ENCODE measurements around the gene GPR61. TPM values are rescaled to one million over a fixed set of nuclear protein-coding genes. Genes with fewer than 3 reads are reported as not detected.
A peak's percentile ranks its signal among the peaks of the same experiment; 100 is the strongest.

Gene GPR61
- total and polyA plus RNA-seq, 9 of the 15 experiments (the other 6 are each of a cell fraction or from before 2014, with no cell fraction given) = 0.04 to 1.1 (median 0.25) TPM; not detected in 4

DNA sequence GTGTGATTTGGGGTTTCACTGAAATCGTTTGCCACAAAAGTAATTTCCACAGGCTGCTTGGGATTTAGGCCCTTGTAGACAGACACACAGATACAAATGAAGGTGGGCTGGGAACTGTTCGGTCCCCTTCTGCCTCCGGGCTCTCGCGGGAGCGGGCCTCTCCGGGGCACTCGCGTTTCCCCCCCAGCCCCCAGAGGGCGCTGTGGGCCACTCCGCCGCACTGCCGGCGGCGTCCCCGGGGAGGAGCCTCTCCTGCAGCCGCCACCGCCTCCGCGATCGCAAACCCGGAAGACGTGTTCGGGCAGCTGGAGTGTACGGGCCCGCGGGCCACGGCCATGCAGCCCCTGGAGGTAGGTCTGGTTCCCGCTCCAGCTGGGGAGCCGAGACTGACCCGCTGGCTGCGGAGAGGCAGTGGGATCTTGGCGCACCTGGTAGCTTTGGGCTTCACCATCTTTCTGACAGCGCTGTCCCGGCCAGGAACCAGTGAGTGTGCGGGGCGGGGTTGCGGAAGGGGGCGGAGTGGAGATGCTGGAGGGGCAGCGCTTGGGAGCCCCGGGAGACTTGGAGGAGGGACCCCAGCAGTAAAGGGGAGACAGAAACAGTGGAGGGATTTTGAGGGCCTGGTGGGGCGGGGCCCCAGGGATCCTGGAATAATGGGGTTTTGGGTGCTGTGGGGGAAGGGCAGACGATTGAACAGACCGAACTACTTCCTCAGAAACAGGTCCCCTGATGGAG is 45.7 kb upstream of the GPR61 start, which contains the start of gene CYB561D1 (continued):
- peak; percentile 27 for TF ChIP-seq SMAD1 (IDR thresholded peaks at IDR 0.05; ENCODE audit: low read depth, low read length, partially characterized antibody)
- no peak for TF ChIP-seq SRSF3 (IDR thresholded peaks at IDR 0.05; ENCODE audit: insufficient read depth, low read length)
- TF ChIP-seq RBM39 (optimal IDR thresholded peaks at IDR 0.05; ENCODE audit: low read depth, low read length) = no peak
- TF ChIP-seq, protein P1, sequence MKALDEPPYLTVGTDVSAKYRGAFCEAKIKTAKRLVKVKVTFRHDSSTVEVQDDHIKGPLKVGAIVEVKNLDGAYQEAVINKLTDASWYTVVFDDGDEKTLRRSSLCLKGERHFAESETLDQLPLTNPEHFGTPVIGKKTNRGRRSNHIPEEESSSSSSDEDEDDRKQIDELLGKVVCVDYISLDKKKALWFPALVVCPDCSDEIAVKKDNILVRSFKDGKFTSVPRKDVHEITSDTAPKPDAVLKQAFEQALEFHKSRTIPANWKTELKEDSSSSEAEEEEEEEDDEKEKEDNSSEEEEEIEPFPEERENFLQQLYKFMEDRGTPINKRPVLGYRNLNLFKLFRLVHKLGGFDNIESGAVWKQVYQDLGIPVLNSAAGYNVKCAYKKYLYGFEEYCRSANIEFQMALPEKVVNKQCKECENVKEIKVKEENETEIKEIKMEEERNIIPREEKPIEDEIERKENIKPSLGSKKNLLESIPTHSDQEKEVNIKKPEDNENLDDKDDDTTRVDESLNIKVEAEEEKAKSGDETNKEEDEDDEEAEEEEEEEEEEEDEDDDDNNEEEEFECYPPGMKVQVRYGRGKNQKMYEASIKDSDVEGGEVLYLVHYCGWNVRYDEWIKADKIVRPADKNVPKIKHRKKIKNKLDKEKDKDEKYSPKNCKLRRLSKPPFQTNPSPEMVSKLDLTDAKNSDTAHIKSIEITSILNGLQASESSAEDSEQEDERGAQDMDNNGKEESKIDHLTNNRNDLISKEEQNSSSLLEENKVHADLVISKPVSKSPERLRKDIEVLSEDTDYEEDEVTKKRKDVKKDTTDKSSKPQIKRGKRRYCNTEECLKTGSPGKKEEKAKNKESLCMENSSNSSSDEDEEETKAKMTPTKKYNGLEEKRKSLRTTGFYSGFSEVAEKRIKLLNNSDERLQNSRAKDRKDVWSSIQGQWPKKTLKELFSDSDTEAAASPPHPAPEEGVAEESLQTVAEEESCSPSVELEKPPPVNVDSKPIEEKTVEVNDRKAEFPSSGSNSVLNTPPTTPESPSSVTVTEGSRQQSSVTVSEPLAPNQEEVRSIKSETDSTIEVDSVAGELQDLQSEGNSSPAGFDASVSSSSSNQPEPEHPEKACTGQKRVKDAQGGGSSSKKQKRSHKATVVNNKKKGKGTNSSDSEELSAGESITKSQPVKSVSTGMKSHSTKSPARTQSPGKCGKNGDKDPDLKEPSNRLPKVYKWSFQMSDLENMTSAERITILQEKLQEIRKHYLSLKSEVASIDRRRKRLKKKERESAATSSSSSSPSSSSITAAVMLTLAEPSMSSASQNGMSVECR (CRISPR knock-in tag; IDR thresholded peaks at IDR 0.05) = peak; percentile 100
- TF ChIP-seq, protein P2, sequence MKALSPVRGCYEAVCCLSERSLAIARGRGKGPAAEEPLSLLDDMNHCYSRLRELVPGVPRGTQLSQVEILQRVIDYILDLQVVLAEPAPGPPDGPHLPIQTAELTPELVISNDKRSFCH (CRISPR knock-in tag; IDR thresholded peaks at IDR 0.05) = no peak
- TF ChIP-seq, protein P2 (tag; IDR thresholded peaks at IDR 0.05) = no peak
- no peak for TF ChIP-seq ZNF785 (CRISPR knock-in tag; IDR thresholded peaks at IDR 0.05)
- no peak for TF ChIP-seq TFAM (CRISPR knock-in tag; conservative IDR thresholded peaks at IDR 0.05)
- TF ChIP-seq ETS2 (tag; IDR thresholded peaks at IDR 0.05; ENCODE audit: borderline replicate concordance, poor library complexity, severe bottlenecking) = no peak
- no peak for TF ChIP-seq ILF3 (IDR thresholded peaks at IDR 0.05; ENCODE audit: borderline replicate concordance)
- TF ChIP-seq, protein P3, sequence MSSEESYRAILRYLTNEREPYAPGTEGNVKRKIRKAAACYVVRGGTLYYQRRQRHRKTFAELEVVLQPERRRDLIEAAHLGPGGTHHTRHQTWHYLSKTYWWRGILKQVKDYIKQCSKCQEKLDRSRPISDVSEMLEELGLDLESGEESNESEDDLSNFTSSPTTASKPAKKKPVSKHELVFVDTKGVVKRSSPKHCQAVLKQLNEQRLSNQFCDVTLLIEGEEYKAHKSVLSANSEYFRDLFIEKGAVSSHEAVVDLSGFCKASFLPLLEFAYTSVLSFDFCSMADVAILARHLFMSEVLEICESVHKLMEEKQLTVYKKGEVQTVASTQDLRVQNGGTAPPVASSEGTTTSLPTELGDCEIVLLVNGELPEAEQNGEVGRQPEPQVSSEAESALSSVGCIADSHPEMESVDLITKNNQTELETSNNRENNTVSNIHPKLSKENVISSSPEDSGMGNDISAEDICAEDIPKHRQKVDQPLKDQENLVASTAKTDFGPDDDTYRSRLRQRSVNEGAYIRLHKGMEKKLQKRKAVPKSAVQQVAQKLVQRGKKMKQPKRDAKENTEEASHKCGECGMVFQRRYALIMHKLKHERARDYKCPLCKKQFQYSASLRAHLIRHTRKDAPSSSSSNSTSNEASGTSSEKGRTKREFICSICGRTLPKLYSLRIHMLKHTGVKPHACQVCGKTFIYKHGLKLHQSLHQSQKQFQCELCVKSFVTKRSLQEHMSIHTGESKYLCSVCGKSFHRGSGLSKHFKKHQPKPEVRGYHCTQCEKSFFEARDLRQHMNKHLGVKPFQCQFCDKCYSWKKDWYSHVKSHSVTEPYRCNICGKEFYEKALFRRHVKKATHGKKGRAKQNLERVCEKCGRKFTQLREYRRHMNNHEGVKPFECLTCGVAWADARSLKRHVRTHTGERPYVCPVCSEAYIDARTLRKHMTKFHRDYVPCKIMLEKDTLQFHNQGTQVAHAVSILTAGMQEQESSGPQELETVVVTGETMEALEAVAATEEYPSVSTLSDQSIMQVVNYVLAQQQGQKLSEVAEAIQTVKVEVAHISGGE (CRISPR knock-in tag; IDR thresholded peaks at IDR 0.05) = no peak
- no peak for TF ChIP-seq ZNF121 (CRISPR knock-in tag; conservative IDR thresholded peaks at IDR 0.05)
- no peak for TF ChIP-seq NEUROD1 (IDR thresholded peaks at IDR 0.05; ENCODE audit: borderline replicate concordance, low read depth, low read length, partially characterized antibody)
- 0 out of 2 replicates have a peak, but pooled peaks have one; percentile 68 for TF ChIP-seq RBM14 (IDR thresholded peaks at IDR 0.05; ENCODE audit: borderline replicate concordance, insufficient read depth, low read depth, low read length)
- no peak for TF ChIP-seq ZNF431 (CRISPR knock-in tag; IDR thresholded peaks at IDR 0.05)
- TF ChIP-seq SMARCA4 (IDR thresholded peaks at IDR 0.05) = no peak
- TF ChIP-seq ARID2 (IDR thresholded peaks at IDR 0.05) = no peak
- no peak for TF ChIP-seq ADNP (tag; IDR thresholded peaks at IDR 0.05)

All from K562 (cell line).